ENCODE measurements around the gene ARID3A.

The ARID3A gene

DNA sequence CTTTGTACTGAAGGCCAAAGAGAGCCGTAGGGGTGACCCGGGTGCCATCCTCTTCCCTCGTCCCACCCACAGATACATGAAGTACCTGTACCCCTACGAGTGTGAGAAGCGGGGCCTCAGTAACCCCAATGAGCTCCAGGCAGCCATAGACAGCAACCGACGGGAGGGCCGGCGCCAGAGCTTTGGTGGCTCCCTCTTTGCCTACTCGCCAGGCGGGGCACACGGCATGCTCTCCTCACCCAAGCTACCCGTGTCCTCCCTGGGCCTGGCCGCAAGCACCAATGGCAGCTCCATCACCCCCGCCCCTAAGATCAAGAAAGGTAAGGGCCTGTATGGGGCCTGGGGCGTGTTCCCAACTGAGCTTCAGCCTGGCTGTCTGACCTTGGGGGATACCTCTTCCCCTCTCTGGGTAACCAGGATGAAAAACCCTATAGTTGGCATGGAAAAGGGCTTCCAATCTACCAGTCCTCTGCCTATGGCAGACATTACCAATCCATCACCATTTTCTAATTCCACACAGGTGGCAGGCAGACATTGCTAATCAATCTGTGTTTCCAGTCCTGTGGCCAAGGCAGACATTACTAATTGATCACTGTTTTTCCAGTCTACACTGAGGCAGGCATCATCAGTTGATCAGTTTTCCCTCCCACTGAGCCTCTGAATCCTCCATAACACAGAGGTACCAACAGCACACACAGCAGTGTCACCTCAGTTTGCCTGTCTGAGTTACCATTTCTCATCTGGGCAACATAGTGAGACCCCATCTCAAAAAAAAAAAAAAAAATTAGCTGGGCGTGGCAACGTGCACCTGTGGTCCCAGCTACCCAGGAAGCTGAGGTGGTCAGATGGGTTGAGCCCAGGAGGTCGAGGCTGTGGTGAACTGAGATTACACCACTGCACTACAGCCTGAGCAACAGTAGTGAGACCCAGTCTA, 39.2 kb downstream of the ARID3A start:
- DNase-seq: no peak

DNA sequence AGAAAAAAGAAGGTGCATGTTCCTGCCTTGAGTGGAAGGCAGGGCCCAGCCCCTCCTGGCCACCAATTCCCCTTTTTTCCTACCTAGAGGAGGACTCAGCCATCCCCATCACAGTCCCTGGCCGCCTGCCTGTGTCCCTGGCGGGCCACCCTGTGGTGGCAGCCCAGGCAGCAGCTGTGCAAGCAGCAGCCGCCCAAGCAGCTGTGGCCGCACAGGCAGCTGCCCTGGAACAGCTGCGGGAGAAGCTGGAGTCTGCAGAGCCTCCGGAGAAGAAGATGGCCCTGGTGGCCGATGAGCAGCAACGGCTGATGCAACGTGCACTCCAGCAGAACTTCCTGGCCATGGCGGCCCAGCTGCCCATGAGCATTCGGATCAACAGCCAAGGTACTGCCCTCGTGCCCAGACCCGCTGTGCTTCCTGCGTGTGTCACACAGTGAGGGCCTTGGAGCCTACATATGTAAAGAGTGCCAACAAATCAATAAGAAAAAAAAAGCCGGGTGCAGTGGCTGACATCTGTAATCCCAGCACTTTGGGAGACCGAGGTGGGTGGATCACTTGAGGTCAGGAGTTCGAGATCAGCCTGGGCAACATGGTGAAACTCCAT, 40.8 kb downstream of the ARID3A start:
- DNase-seq: no peak

- no peak for DNase-seq
These were observed 44.9 kb downstream of the ARID3A start for GRCh38 chr19:970695-971094.

GRCh38 chr19:971795-972194, 46.0 kb downstream of the ARID3A start:
- DNase-seq: no peak

GRCh38 chr19:972281-972680, 46.4 kb downstream of the ARID3A start:
- DNase-seq: no peak

DNA sequence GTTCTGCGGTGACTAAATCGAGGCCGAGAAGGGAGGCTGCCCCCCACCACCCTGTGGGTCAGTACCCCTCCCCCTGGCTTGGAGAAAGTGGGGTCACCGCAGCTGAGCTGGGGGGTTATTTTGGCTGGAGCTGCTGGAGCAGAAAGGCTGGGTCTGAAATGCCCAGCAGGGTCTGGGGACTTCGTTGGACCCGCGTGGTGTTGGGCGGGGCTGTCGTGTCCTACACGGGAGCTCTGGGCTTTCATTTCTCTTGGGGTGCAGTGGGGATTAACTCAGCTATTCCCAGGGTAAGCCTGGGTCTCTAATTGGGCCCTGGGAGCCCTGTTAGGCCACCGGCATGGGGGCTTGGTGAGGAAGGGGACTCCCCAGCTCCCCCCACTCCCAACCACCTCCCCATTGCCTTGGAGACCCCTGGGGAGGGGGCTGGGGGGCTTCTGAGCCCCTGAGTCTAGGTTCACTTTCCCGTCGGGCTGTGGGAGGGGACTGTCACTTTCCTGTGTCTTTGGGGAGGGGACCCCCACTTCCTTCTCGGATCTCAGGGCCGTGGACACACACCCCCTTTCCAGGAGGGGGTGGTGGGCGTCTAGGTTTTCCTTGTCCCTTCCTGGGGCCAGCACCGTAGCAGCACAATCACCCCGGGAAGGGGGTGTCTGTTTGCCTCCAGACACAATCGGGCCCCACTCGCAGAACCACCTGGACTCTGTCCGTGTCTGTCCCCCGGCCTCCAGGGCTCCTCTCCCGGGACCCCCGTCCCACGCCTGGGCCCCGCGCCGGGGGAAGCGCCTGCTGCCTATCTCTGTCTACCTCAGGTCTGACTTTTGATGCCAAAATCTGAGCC, 48.1 kb downstream of the ARID3A start:
- no peak for DNase-seq

DNA sequence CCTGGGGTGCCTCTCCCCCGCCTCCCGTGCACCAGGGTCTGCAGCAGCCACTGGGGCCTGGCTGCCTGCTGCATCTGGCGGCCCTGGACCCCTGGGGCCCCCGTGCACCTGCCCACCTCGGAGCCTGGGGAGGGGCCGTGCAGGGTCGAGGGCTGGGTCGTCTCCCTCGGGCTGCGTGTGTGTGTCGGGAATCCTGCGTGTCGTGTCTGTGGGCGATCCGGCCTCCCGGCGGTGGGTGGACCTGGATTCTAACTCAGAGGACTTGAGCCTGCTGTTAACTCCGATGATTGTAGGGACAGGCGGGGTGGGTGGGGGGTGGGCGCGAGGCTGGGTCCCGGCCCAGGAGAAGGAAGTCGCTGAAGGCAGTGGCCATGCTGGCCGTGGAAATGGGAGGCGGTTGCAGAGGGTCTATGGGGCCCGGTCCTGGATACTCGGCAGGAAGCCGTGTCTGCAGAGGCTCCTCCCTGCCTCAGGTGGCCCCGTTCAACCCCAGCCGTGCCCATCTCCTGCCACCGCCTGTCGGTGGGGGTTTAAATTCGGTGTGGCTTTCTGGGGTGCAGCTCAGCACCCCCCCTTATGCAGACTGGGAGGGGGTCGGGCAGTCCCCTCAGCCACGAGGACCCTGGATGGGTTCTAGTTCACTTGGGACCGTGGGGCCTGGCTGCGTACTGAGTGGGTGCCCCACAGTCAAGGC, 48.9 kb downstream of the ARID3A start:
- no peak for DNase-seq

- DNase-seq: no peak
These were observed 50.6 kb downstream of the ARID3A start for GRCh38 chr19:976476-976875.

GRCh38 chr19:977058-977464, 51.2 kb downstream of the ARID3A start:
- DNase-seq: no peak

DNA sequence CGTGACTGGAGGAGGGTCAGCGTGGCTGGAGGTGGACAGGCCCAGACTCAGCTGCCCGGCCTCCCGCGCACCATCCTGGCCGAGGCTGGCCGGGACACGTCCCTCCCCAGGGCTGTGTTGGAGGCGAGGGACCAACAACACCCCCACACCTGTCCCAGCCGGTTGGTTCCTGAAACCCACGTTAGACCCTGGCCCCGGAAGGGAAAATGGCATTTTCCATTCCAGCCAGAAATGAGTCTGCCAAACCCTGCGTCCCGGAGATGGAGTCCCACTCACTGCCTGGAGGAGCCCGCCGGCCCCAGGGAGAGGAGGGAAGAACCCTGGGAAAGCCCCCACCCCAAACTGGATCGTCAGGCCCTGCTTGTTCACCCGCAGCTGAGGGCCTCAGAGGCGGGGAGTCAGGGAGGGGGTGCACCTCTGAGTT, 53.5 kb downstream of the ARID3A start:
- no peak for DNase-seq

DNA sequence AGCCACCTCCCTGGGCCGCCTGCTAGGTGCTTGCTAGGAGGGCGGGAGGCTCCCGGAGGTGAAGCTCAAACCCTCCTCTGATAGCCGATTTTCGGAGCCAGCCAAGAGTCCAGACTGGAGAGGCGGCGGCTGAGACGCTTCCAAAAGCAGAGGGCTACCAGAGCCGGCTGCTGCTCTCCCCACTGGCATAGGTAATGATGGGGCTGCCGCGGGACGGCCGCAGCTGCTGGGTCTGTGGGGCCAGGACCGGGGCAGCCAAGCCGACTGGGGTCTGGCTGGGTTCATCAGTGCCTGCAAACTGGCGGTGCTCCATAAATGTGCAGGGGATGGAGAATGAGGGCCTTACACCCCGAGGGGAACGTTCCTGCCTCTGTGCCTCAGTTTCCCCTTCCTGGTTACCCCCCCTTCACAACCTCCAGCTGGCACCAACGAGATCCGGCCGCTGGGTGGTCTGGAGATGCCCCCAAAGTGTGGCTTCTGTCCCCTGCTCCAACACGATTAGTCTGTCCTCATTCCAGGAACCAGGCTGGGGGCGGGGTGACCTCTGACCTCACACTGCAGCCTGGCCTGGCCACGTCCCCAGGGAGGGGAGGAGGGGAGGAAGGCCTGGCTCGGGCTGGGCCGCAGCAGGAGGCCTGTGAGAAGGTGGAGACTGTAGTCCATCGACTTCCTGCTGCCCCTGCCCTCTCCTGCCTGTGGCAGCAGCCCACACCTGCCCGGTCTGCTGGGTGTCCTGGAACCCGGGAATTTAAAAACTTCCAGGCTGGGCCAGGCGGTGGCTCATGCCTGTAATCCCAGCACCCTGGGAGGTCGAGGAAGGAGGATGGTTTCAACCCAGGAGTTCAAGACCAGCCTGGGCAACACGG, 54.5 kb downstream of the ARID3A start:
- DNase-seq: no peak

DNA sequence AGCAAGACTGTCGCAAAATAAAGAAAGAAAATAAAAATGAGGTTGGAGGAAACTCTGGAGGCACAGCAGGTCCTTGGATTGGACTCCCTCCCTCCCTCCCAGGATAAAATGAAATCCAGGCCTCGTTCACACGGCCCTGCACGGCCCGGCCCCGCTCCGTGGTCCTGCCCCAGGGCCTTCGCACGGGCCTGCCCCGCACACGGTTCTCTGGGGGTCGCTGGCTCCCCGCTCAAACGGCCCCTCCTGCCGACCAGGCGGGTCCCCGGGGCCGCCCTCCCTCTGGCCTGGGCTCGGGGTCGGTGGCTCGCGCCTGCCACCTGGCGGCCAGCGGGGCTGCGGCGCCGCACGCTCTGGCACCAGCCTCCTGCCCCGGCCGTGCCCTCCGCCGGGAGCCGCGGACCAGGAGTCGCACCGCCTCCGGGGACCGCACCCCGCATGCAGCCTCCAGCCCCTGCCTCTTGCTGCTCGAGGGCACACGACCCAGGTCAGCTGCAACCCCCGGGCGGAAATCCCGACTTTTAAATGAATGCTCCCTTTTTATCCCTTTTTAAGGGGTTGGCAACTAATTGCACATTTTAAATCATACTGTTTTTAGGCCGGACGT, 56.8 kb downstream of the ARID3A start:
- DNase-seq: peak; percentile 80

DNA sequence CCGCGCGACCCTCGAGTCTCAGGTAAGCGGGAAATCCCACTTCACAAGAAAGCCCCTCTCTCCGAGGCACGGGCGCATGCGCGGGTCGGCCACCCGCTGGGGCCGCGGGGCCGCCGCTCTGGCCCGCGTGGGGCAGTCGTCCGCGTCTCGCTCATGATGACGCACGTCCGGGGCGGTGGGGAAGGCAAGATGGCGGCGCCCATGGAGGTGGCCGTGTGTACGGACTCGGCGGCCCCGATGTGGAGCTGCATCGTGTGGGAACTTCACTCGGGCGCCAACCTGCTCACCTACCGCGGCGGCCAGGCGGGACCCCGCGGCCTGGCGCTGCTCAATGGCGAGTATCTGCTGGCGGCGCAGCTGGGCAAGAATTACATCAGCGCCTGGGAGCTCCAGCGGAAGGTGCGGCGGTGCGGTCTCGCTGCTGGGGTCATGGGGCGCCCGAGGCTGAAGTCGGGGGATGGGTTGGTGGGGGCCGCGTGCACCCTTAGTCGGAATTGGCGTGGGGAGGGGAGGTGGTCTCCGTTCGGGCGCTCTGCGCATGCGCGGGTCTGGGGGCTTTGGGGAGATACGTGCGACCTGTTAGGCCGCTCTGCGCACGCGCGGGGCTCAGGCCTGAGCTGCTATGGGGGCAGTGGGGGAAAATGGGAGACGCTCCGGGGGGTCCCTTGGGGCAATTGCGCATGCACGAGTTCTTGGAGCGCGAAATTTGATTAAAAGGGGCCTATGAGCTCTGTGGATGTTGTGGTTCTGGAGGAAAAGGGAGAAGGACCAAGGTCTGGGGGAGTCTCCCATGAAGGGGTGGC, 58.5 kb downstream of the ARID3A start, which contains the start of gene WDR18:
WDR18 (plus strand) TSS at position 181 of the 803 bp plus-strand sequence; CDS start at position 190, 9 bp downstream.
- DNase-seq: peak; percentile 91

DNA sequence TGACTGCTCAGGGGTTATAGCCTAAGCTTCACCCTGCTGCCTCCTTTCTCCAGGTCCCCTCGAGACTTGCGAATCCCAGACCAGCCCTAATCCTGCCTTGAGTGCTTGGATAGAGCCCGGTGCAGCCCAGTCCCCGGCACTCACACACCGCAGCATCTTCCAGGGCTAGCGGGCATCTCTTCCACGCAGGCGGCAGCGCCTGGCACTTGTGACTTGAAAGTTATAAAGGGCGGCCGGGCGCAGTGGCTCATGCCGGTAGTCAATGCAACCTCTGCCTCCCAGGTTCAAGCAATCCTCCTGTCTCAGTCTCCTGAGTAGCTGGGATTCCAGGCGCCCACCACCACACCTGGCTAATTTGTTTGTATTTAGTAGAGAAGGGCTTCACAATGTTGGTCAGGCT, 60.2 kb downstream of the ARID3A start:
- DNase-seq: no peak

DNA sequence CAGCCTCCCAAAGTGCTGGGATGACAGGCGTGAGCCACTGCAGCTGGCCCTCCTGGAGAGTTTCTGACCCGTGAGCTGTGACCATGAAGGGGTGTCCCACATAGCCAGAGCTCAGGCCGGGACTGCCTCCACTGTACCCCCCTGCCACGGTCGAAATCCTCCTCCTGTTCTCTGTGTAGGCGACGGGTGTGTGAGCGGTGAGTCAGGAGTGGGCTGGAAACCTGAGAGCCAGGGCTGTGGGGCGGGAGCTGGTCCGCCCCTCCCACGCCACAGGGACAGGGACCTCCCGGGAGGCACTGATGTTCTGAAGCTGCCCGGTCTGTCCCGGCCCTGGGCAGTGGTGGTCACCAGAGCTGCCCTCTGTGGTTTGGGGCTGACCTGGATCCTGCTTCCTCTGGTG, 62.2 kb downstream of the ARID3A start:
- DNase-seq: no peak

GRCh38 chr19:988510-988909, 62.7 kb downstream of the ARID3A start:
- DNase-seq: no peak

- no peak for DNase-seq
These were observed 63.7 kb downstream of the ARID3A start for GRCh38 chr19:989381-990081.

- no peak for DNase-seq
These were observed 64.3 kb downstream of the ARID3A start for GRCh38 chr19:990119-990571.

GRCh38 chr19:990746-991145, 64.9 kb downstream of the ARID3A start:
- DNase-seq: no peak

All from CD4-positive, alpha-beta T cell treated with Interleukin-12 subunit alpha and Interleukin-12 subunit beta, for 1 hour (primary cell).